H9 (cell line): Measurements from ENCODE around the gene PAX3. TPM values are rescaled to one million over a fixed set of nuclear protein-coding genes. Genes with fewer than 3 reads are reported as not detected.

Source experiments
- DNase-seq: peaks from one replicate; pipeline ENCODE4 v3.0.0-alpha.2; 2017
- H2AFZ ChIP-seq: one replicate; pipeline ENCODE4 v1.6.1; 2013; ENCODE audit warnings: mild to moderate bottlenecking, low read length, control low read depth, moderate library complexity
- H2AK5ac ChIP-seq: 2 replicates; pipeline ENCODE4 v1.6.1; 2013; ENCODE audit warnings: low read length, control low read depth, mixed read lengths; ENCODE audit not compliant: insufficient read length
- H2BK120ac ChIP-seq: one replicate; pipeline ENCODE4 v1.6.1; 2013; ENCODE audit warnings: low read depth, mild to moderate bottlenecking, low read length, control low read depth, inconsistent platforms; ENCODE audit not compliant: poor library complexity, severe bottlenecking
- H2BK12ac ChIP-seq: 2 replicates; pipeline ENCODE4 v1.6.1; 2013; ENCODE audit warnings: low read length, control low read depth, mixed read lengths, low read depth; ENCODE audit not compliant: insufficient read length
- H2BK15ac ChIP-seq: 2 replicates; pipeline ENCODE4 v1.6.1; 2013; ENCODE audit warnings: low read depth, low read length, control low read depth
- H2BK20ac ChIP-seq: one replicate; pipeline ENCODE4 v1.6.1; 2013; ENCODE audit warnings: low read depth, mild to moderate bottlenecking, low read length, control low read depth, inconsistent platforms; ENCODE audit not compliant: poor library complexity, severe bottlenecking
- H2BK5ac ChIP-seq: 2 replicates; pipeline ENCODE4 v1.6.1; 2013; ENCODE audit warnings: low read length, control low read depth, mixed read lengths; ENCODE audit not compliant: insufficient read length
- H3K14ac ChIP-seq: 2 replicates; pipeline ENCODE4 v1.6.1; 2013; ENCODE audit warnings: low read length, control low read depth; ENCODE audit not compliant: insufficient read depth
- H3K18ac ChIP-seq: 2 replicates; pipeline ENCODE4 v1.6.1; 2013; ENCODE audit warnings: low read depth, mild to moderate bottlenecking, mixed read lengths, low read length, control low read depth; ENCODE audit not compliant: insufficient read length
- H3K23ac ChIP-seq: 2 replicates; pipeline ENCODE4 v1.6.1; 2013; ENCODE audit warnings: low read length, control low read depth, mixed read lengths, low read depth; ENCODE audit not compliant: insufficient read length
- H3K23me2 ChIP-seq: 2 replicates; pipeline ENCODE4 v1.6.1; 2013; ENCODE audit warnings: low read depth, mild to moderate bottlenecking, mixed read lengths, low read length, control low read depth; ENCODE audit not compliant: insufficient read length, poor library complexity, severe bottlenecking
- H3K27ac ChIP-seq: 2 replicates; pipeline ENCODE4 v1.5.1; 2013; ENCODE audit warnings: low read length, control low read depth, mixed read lengths, low read depth; ENCODE audit not compliant: insufficient read length
- H3K27me3 ChIP-seq: 2 replicates; pipeline ENCODE4 v1.6.1; 2013; ENCODE audit warnings: low read length, control low read depth, inconsistent platforms; ENCODE audit not compliant: insufficient read depth
- H3K4ac ChIP-seq: 2 replicates; pipeline ENCODE4 v1.6.1; 2013; ENCODE audit warnings: low read depth, mild to moderate bottlenecking, control low read depth, inconsistent platforms, low read length, moderate library complexity
- H3K4me1 ChIP-seq: 2 replicates; pipeline ENCODE4 v1.6.1; 2013; ENCODE audit warnings: low read length, control low read depth, inconsistent platforms; ENCODE audit not compliant: insufficient read depth
- H3K4me2 ChIP-seq: 2 replicates; pipeline ENCODE4 v1.6.1; 2013; ENCODE audit warnings: low read length, control low read depth, mixed read lengths; ENCODE audit not compliant: insufficient read length, insufficient read depth
- H3K56ac ChIP-seq: 2 replicates; pipeline ENCODE4 v1.6.1; 2013; ENCODE audit warnings: low read depth, mild to moderate bottlenecking, mixed read lengths, low read length, control low read depth; ENCODE audit not compliant: insufficient read length
- H3K79me1 ChIP-seq: 2 replicates; pipeline ENCODE4 v1.6.1; 2013; ENCODE audit warnings: low read depth, mild to moderate bottlenecking, moderate library complexity, low read length, control low read depth, inconsistent platforms; ENCODE audit not compliant: insufficient read depth, poor library complexity, severe bottlenecking
- H3K79me2 ChIP-seq: 2 replicates; pipeline ENCODE4 v1.6.1; 2013; ENCODE audit warnings: low read length, control low read depth, inconsistent platforms; ENCODE audit not compliant: insufficient read depth
- H3K9ac ChIP-seq: 2 replicates; pipeline ENCODE4 v1.6.1; 2013; ENCODE audit warnings: low read length, control low read depth, mixed read lengths; ENCODE audit not compliant: insufficient read length; ENCODE audit errors: extremely low read depth
- H3K9me3 ChIP-seq: one replicate; pipeline ENCODE4 v1.6.1; 2013; ENCODE audit warnings: low read depth, low read length, inconsistent platforms; ENCODE audit not compliant: control insufficient read depth
- H3T11ph ChIP-seq: one replicate; pipeline ENCODE4 v1.6.1; 2013; ENCODE audit warnings: mild to moderate bottlenecking, low read length, control low read depth, inconsistent platforms
- H4K20me1 ChIP-seq: one replicate; pipeline ENCODE4 v1.6.1; 2013; ENCODE audit not compliant: control insufficient read depth, insufficient read length, insufficient read depth
- H4K5ac ChIP-seq: 2 replicates; pipeline ENCODE4 v1.6.1; 2013; ENCODE audit warnings: low read depth, mild to moderate bottlenecking, mixed read lengths, low read length, control low read depth; ENCODE audit not compliant: insufficient read length
- H4K8ac ChIP-seq: replicated peaks from 2 replicates; pipeline ENCODE4 v1.6.1; 2013; ENCODE audit warnings: low read length, control low read depth, mixed read lengths, low read depth; ENCODE audit not compliant: insufficient read length
- H4K91ac ChIP-seq: 2 replicates; pipeline ENCODE4 v1.6.1; 2013; ENCODE audit warnings: low read depth, mild to moderate bottlenecking, moderate library complexity, mixed read lengths, low read length, control low read depth; ENCODE audit not compliant: insufficient read length
- H3K27ac Mint-ChIP-seq, 3 experiments: 2 replicates in 2 of 3; 3 replicates in 1 of 3; pipeline ENCODE4 v1.8.0; 2020 to 2021; ENCODE audit warnings: mixed read lengths in 3 of 3, mild to moderate bottlenecking in 1 of 3, moderate library complexity in 1 of 3
- H3K27me3 Mint-ChIP-seq: 2 replicates; pipeline ENCODE4 v1.8.0; 2021; ENCODE audit warnings: low read depth, mild to moderate bottlenecking, moderate library complexity, mixed read lengths
- H3K36me3 Mint-ChIP-seq, 3 experiments: 2 replicates in 2 of 3; 3 replicates in 1 of 3; pipeline ENCODE4 v1.8.0; 2020 to 2021; ENCODE audit warnings: low read depth in 3 of 3, mixed read lengths in 3 of 3; ENCODE audit not compliant: insufficient read depth in 1 of 3
- H3K4me1 Mint-ChIP-seq, 2 experiments: 2 replicates each; pipeline ENCODE4 v1.8.0; 2020; ENCODE audit warnings: mixed read lengths in 2 of 2
- H3K4me3 Mint-ChIP-seq, 2 experiments: 2 replicates in 1 of 2; 3 replicates in 1 of 2; pipeline ENCODE4 v1.8.0; 2020 to 2021; ENCODE audit warnings: mild to moderate bottlenecking in 2 of 2, mixed read lengths in 2 of 2, moderate library complexity in 1 of 2
- H3K9me3 Mint-ChIP-seq, 2 experiments: 2 replicates in 1 of 2; 3 replicates in 1 of 2; pipeline ENCODE4 v1.8.0; 2020; ENCODE audit warnings: mild to moderate bottlenecking in 2 of 2, mixed read lengths in 2 of 2, moderate library complexity in 1 of 2
- CTCF ChIP-seq: fragments of 200-600 bp; sonication (generic); conservative IDR thresholded peaks from 3 replicates; pipeline ENCODE4 v1.8.0; 2021; ENCODE audit warnings: antibody characterized with exemption, mild to moderate bottlenecking
- WGBS: extraction: QIAGEN DNeasy Blood & Tissue Kit; methylation state at CpG from one replicate; pipeline ENCODE4 v1.1.7; 2013; ENCODE audit warnings: missing lambda C conversion rate, low lambda C conversion rate, mixed read lengths; ENCODE audit not compliant: insufficient read length; ENCODE audit errors: extremely low coverage; 5-methylcytosine and 5-hydroxymethylcytosine counted together
- total RNA-seq: library from RNA; stranded (reverse); gene quantifications from 2 replicates; pipeline ENCODE4 v1.2.1, GENCODE V29; 2021

The PAX3 gene
- total RNA-seq, 1 experiment from 2014 or later, result not detected

GRCh38 chr2:222284466-222284865 lies 14.3 kb downstream of the PAX3 start:
- no peak for TF ChIP-seq CTCF
- no peak overlapping the region for H3K4me2 ChIP-seq
- H3K27me3 Mint-ChIP-seq, result peaks cover 98% of the 10 kb centered on the region

More at GRCh38 chr2:222284466-222284865, 14.3 kb downstream of the PAX3 start:
- Histone ChIP-seq H3K27ac (no peak overlapping the region), H3T11ph (no peak overlapping the region), H2BK20ac (no peak overlapping the region), H4K20me1 (no peaks in the 10 kb centered on the region), H2BK120ac (no peak overlapping the region), H2BK5ac (no peak overlapping the region), H3K18ac (no peak overlapping the region), H3K4me1 (peaks cover 3% of the 10 kb centered on the region; the same call in 1 of the 2 replicates), H4K5ac (no peak overlapping the region), H3K23me2 (no peaks in the 10 kb centered on the region), H2BK12ac (no peak overlapping the region), H3K27me3 (peaks cover 28% of the 10 kb centered on the region; the same call in 1 of the 2 replicates), H4K8ac (no peak overlapping the region), H4K91ac (no peak overlapping the region), H2AK5ac (no peak overlapping the region), H2BK15ac (no peak overlapping the region), H2AFZ (no peak overlapping the region), H3K79me1 (no peaks in the 10 kb centered on the region), H3K56ac (no peak overlapping the region), H3K79me2 (no peaks in the 10 kb centered on the region), H3K4ac (no peak overlapping the region), H3K23ac (no peak overlapping the region), H3K9me3 (no peaks in the 10 kb centered on the region), H3K14ac (no peak overlapping the region), H3K9ac (no peak overlapping the region)
- Mint-ChIP-seq H3K27ac (no peak overlapping the region), H3K36me3 (no peaks in the 10 kb centered on the region), H3K4me1 (peaks cover 7 to 28% of the 10 kb centered on the region in 2 experiments), H3K9me3 (peaks cover 0 to 14% of the 10 kb centered on the region in 2 experiments; a peak in 2 of 5 replicates), H3K4me3 (no peak overlapping the region)
- no peak for DNase-seq
- WGBS, result no CpG with 5 or more reads among the region's 3 CpGs
